Mesenchymal stem cell (in vitro differentiated cells and primary cell): Measurements from ENCODE around the gene COL13A1.

Experiments
- DNase-seq: peaks from one replicate; pipeline ENCODE4 v3.0.0-alpha.2; 2013
- H2AFZ ChIP-seq: one replicate; pipeline ENCODE4 v1.6.1; 2013; ENCODE audit warnings: low read depth, mild to moderate bottlenecking, control low read depth, inconsistent platforms, low read length, moderate library complexity
- H2AK5ac ChIP-seq: 2 replicates; pipeline ENCODE4 v1.6.1; 2013; ENCODE audit warnings: low read length, moderate library complexity, mild to moderate bottlenecking, inconsistent platforms; ENCODE audit not compliant: severe bottlenecking
- H2BK120ac ChIP-seq: one replicate; pipeline ENCODE4 v1.6.1; 2013; ENCODE audit warnings: low read depth, mild to moderate bottlenecking, inconsistent platforms, low read length, moderate library complexity
- H2BK12ac ChIP-seq, 2 experiments: one replicate each; pipeline ENCODE4 v1.6.1; 2013; ENCODE audit warnings: inconsistent platforms in 2 of 2, low read length in 2 of 2, mild to moderate bottlenecking in 2 of 2, moderate library complexity in 2 of 2, control low read depth in 1 of 2
- H2BK15ac ChIP-seq: one replicate; pipeline ENCODE4 v1.6.1; 2013; ENCODE audit warnings: mild to moderate bottlenecking, low read depth, inconsistent platforms; ENCODE audit not compliant: poor library complexity, severe bottlenecking
- H2BK5ac ChIP-seq: 2 replicates; pipeline ENCODE4 v1.6.1; 2013; ENCODE audit warnings: low read depth, mild to moderate bottlenecking, low read length, control low read depth, inconsistent platforms; ENCODE audit not compliant: poor library complexity, severe bottlenecking
- H3K14ac ChIP-seq, 2 experiments: one replicate each; pipeline ENCODE4 v1.6.1; 2013; ENCODE audit warnings: inconsistent platforms in 2 of 2, low read length in 2 of 2, control low read depth in 1 of 2, mild to moderate bottlenecking in 1 of 2, moderate library complexity in 1 of 2
- H3K18ac ChIP-seq, 2 experiments: one replicate each; pipeline ENCODE4 v1.6.1; 2013; ENCODE audit warnings: inconsistent platforms in 2 of 2, low read length in 2 of 2, control low read depth in 1 of 2, low read depth in 1 of 2, mild to moderate bottlenecking in 1 of 2
- H3K23ac ChIP-seq, 2 experiments: one replicate each; pipeline ENCODE4 v1.6.1; 2013; ENCODE audit warnings: inconsistent platforms in 2 of 2, low read length in 2 of 2, mild to moderate bottlenecking in 2 of 2, moderate library complexity in 2 of 2, control low read depth in 1 of 2
- H3K27ac ChIP-seq: 2 replicates; pipeline ENCODE4 v1.5.1; 2013; ENCODE audit warnings: mild to moderate bottlenecking, moderate library complexity, low read length, control low read depth, inconsistent platforms; ENCODE audit not compliant: poor library complexity, severe bottlenecking
- H3K27me3 ChIP-seq, 2 experiments: 2 replicates each; pipeline versions ENCODE4 v1.6.1 to v1.7.0; 2013; ENCODE audit warnings: low read length in 2 of 2, mild to moderate bottlenecking in 2 of 2, moderate library complexity in 2 of 2, control low read depth in 1 of 2, inconsistent platforms in 1 of 2; ENCODE audit not compliant: control insufficient read depth in 1 of 2, insufficient read depth in 1 of 2
- H3K36me3 ChIP-seq, 2 experiments: 2 replicates each; pipeline versions ENCODE4 v1.6.1 to v1.7.0; 2013; ENCODE audit warnings: low read length in 2 of 2, control low read depth in 1 of 2, inconsistent platforms in 1 of 2, low read depth in 1 of 2, mild to moderate bottlenecking in 1 of 2; ENCODE audit not compliant: insufficient read depth in 2 of 2, control insufficient read depth in 1 of 2
- H3K4ac ChIP-seq, 2 experiments: one replicate each; pipeline ENCODE4 v1.6.1; 2013; ENCODE audit warnings: inconsistent platforms in 2 of 2, low read length in 2 of 2, mild to moderate bottlenecking in 2 of 2, moderate library complexity in 2 of 2, control low read depth in 1 of 2, low read depth in 1 of 2
- H3K4me1 ChIP-seq: 2 replicates; pipeline ENCODE4 v1.6.1; 2013; ENCODE audit warnings: low read depth, low read length, control low read depth; ENCODE audit not compliant: control insufficient read depth, insufficient read depth
- H3K4me2 ChIP-seq: 2 replicates; pipeline ENCODE4 v1.6.1; 2013; ENCODE audit warnings: low read length, mild to moderate bottlenecking, inconsistent platforms; ENCODE audit not compliant: poor library complexity, severe bottlenecking
- H3K4me3 ChIP-seq, 2 experiments: 2 replicates each; pipeline versions ENCODE4 v1.5.1 to v1.7.0; 2013; ENCODE audit warnings: low read length in 2 of 2, mild to moderate bottlenecking in 2 of 2, control low read depth in 1 of 2, low read depth in 1 of 2; ENCODE audit not compliant: insufficient read depth in 1 of 2
- H3K79me1 ChIP-seq: replicated peaks from 2 replicates; pipeline ENCODE4 v1.6.1; 2013; ENCODE audit warnings: mild to moderate bottlenecking, control low read depth, low read length, inconsistent platforms; ENCODE audit not compliant: poor library complexity, severe bottlenecking
- H3K9ac ChIP-seq: 2 replicates; pipeline ENCODE4 v1.7.0; 2013; ENCODE audit warnings: mild to moderate bottlenecking, low read length, moderate library complexity
- H3K9me3 ChIP-seq: 2 replicates; pipeline ENCODE4 v1.7.0; 2013; ENCODE audit warnings: mild to moderate bottlenecking, low read length; ENCODE audit not compliant: control insufficient read depth
- H4K8ac ChIP-seq: one replicate; pipeline ENCODE4 v1.6.1; 2013; ENCODE audit warnings: inconsistent platforms, mild to moderate bottlenecking, low read length, moderate library complexity
- H4K91ac ChIP-seq: one replicate; pipeline ENCODE4 v1.6.1; 2013; ENCODE audit warnings: mild to moderate bottlenecking, low read length, inconsistent platforms
- WGBS: methylation state at CpG from one replicate; pipeline ENCODE4 v1.1.7; 2013; ENCODE audit warnings: mixed read lengths; 5-methylcytosine and 5-hydroxymethylcytosine counted together

COL13A1 gene

DNA sequence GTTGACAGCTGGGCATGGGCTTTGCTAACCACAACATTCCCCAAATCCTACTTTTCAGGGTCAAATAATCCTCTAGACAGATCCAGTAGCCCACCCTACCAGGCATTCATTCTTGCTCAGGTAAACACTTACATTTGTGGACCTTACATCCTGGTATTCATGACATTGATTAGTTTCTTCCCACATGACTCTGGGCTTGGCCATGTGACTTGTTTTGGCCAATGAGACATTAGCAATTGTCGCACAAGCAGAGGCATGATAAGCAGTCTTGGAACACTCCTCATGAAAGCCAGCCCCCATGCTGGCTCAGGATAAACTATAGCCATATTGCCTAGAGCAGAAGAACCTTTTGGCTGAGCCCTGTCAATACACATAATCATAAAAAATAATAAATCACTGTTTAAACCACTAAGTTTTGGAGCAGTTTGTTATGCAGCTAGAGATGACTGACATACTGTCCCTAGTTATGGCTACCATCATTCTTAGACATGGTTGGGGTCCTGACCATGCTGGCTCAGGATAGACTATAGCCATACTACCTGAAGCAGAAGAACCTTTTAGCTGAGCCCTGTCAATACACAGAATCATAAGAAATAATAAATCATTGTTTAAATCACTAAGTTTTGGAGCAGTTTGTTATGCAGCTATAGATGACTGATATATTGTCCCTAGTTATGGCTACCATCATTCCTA is 6.3 kb upstream of the COL13A1 start:
- H3K27me3 ChIP-seq = peaks cover 0 to 64% of the 10 kb centered on the region in 2 experiments
- no peak overlapping the region for H3K14ac ChIP-seq
- H3K9me3 ChIP-seq = peaks cover 28% of the 10 kb centered on the region
- 50% methylated on average over 1 of the region's 1 CpG for WGBS
- DNase-seq = no peak
- no peak overlapping the region for H2AK5ac ChIP-seq
- H3K4me3 ChIP-seq = no peak overlapping the region
- H3K79me1 ChIP-seq = no peaks in the 10 kb centered on the region
- H4K8ac ChIP-seq = no peak overlapping the region
- H3K4ac ChIP-seq = no peak overlapping the region
- no peak overlapping the region for H3K23ac ChIP-seq
- H3K4me1 ChIP-seq = peaks cover 4% of the 10 kb centered on the region
- H3K9ac ChIP-seq = no peak overlapping the region
- no peak overlapping the region for H3K4me2 ChIP-seq
- H2BK120ac ChIP-seq = no peak overlapping the region
- H3K18ac ChIP-seq = no peak overlapping the region
- H2AFZ ChIP-seq = no peak overlapping the region
- H2BK5ac ChIP-seq = no peak overlapping the region
- H3K27ac ChIP-seq = no peak overlapping the region
- H2BK12ac ChIP-seq = no peak overlapping the region
- H2BK15ac ChIP-seq = no peak overlapping the region
- H4K91ac ChIP-seq = no peak overlapping the region
- H3K36me3 ChIP-seq = no peaks in the 10 kb centered on the region

DNA sequence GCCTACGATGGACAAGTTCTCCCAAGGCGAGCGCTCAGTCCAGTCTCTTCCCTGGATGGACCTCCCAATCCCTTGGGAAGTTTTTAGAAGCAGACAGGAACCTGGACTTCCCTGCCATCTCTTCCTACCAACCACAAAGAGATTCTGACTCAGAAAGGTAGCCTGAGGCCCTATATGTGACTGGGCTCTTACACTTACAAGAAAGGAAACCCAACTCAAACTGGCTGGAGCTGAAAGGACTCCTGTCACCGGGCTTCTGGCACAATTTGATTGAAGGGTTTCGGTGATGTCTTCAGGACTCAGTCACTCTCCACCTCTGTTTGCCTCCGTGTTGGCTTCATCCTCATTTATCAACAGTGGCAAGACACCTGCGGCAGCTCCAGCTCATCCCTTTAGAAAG is 3.7 kb upstream of the COL13A1 start:
- Histone ChIP-seq H3K4ac (no peak overlapping the region), H3K36me3 (no peaks in the 10 kb centered on the region), H3K23ac (no peak overlapping the region), H2BK5ac (no peak overlapping the region), H2AFZ (no peak overlapping the region), H3K9ac (no peak overlapping the region), H3K4me3 (no peak overlapping the region), H4K91ac (no peak overlapping the region), H2AK5ac (no peak overlapping the region), H3K18ac (no peak overlapping the region), H3K14ac (no peak overlapping the region), H3K9me3 (peaks cover 28% of the 10 kb centered on the region), H2BK15ac (no peak overlapping the region), H2BK120ac (no peak overlapping the region), H3K27ac (no peak overlapping the region), H3K4me1 (peaks cover 6% of the 10 kb centered on the region), H4K8ac (no peak overlapping the region), H3K27me3 (peaks cover 0 to 39% of the 10 kb centered on the region in 2 experiments), H3K4me2 (no peak overlapping the region), H2BK12ac (no peak overlapping the region), H3K79me1 (no peaks in the 10 kb centered on the region)
- 85% methylated on average over 7 of the region's 7 CpGs for WGBS
- no peak for DNase-seq

- H2AFZ ChIP-seq = no peak overlapping the region
- no peak overlapping the region for H3K18ac ChIP-seq
- 0% methylated on average over 2 of the region's 3 CpGs for WGBS
- peaks cover 20% of the 10 kb centered on the region for H3K4me1 ChIP-seq
- H3K4me2 ChIP-seq = no peak overlapping the region
- DNase-seq = peak; percentile 81
- H3K14ac ChIP-seq = no peak overlapping the region
- no peak overlapping the region for H3K9ac ChIP-seq
- H3K23ac ChIP-seq = no peak overlapping the region
- no peaks in the 10 kb centered on the region for H3K36me3 ChIP-seq
- no peak overlapping the region for H2BK12ac ChIP-seq
- H3K4ac ChIP-seq = no peak overlapping the region
- H2AK5ac ChIP-seq = no peak overlapping the region
- H3K27ac ChIP-seq = no peak overlapping the region
- H2BK15ac ChIP-seq = no peak overlapping the region
- H4K8ac ChIP-seq = no peak overlapping the region
- H3K9me3 ChIP-seq = peaks cover 19% of the 10 kb centered on the region
- H2BK120ac ChIP-seq = no peak overlapping the region
- H3K27me3 ChIP-seq = peaks cover 0 to 17% of the 10 kb centered on the region in 2 experiments
- no peak overlapping the region for H3K4me3 ChIP-seq
- no peaks in the 10 kb centered on the region for H3K79me1 ChIP-seq
- no peak overlapping the region for H2BK5ac ChIP-seq
- no peak overlapping the region for H4K91ac ChIP-seq
These were observed 1.6 kb upstream of the COL13A1 start for GRCh38 chr10:69800109-69800508.

DNA sequence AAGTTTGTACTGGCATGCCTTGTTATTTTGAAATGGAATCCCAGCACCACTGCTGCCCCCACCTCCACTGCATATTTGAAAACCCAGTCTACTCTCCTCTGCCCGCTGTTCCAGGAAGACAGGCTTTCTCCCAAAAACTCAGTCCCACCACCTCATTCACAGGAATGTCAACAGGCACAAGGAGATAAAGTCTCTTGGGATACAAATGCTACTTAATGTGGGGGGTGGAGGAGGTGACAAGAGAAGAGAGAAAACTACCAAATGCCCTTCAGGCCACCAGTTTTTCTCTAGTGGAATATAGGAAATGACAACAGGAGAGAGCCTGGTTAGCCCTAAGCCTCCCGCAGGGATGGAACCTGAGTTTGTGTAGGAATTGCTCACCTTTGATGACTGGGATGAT is 1.0 kb upstream of the COL13A1 start:
- H3K18ac ChIP-seq = no peak overlapping the region
- H3K9ac ChIP-seq = no peak overlapping the region
- no peak overlapping the region for H4K91ac ChIP-seq
- H3K27me3 ChIP-seq = peaks cover 0 to 16% of the 10 kb centered on the region in 2 experiments
- H2AFZ ChIP-seq = no peak overlapping the region
- no peaks in the 10 kb centered on the region for H3K36me3 ChIP-seq
- H2BK120ac ChIP-seq = no peak overlapping the region
- no peak overlapping the region for H2BK15ac ChIP-seq
- H3K4me1 ChIP-seq = peaks cover 21% of the 10 kb centered on the region
- H3K79me1 ChIP-seq = no peaks in the 10 kb centered on the region
- no peak overlapping the region for H3K4me2 ChIP-seq
- H3K23ac ChIP-seq = no peak overlapping the region
- peak overlapping the region in 1 of 2 experiments; percentile 73 for H2BK12ac ChIP-seq
- no peak overlapping the region for H3K14ac ChIP-seq
- H3K4me3 ChIP-seq = peak overlapping the region in 1 of 2 experiments; percentile 22
- no peak overlapping the region for H2BK5ac ChIP-seq
- no peak overlapping the region for H3K27ac ChIP-seq
- DNase-seq = no peak
- 89% methylated on average over 1 of the region's 2 CpGs for WGBS
- H3K4ac ChIP-seq = no peak overlapping the region
- no peak overlapping the region for H4K8ac ChIP-seq
- H2AK5ac ChIP-seq = no peak overlapping the region
- peaks cover 13% of the 10 kb centered on the region for H3K9me3 ChIP-seq
